OCI-LY7 (cell line): ENCODE measurements around the gene L3HYPDH. TPM values are rescaled to one million over a fixed set of nuclear protein-coding genes. Genes with fewer than 3 reads are reported as not detected.

Experiments
- BruUV-seq: library from RNA; stranded (reverse); fragments of 400-500 nt; replicated peaks from 2 replicates; lab custom pipeline; 2021; lab: Mats Ljungman, UMichigan
- CTCF ChIA-PET: fragments of 300-600 bp; sonication (Branson Sonifier 250); formaldehyde crosslinking; loops from one replicate; lab custom pipeline; 2022; ENCODE audit warnings: antibody characterized with exemption; ENCODE audit not compliant: unreplicated experiment; lab: Charles Lee
- POLR2A ChIA-PET: fragments of 300-600 bp; sonication (Branson Sonifier 250); formaldehyde crosslinking; loops from one replicate; lab custom pipeline; 2022; ENCODE audit warnings: antibody characterized with exemption; lab: Charles Lee
- DNase-seq: peaks from one replicate; pipeline ENCODE4 v3.0.0-alpha.2; 2015; ENCODE audit warnings: low spot score
- H2AFZ ChIP-seq: fragments of 200-600 bp; sonication (generic), shearing (Covaris generic); 2 replicates; pipeline ENCODE4 v1.6.1; 2014; ENCODE audit warnings: mild to moderate bottlenecking, antibody characterized with exemption, low read length, moderate library complexity
- H3K27ac ChIP-seq: fragments of 200-600 bp; sonication (generic); 2 replicates; pipeline ENCODE4 v1.5.1; 2014; ENCODE audit warnings: mixed run types, low read depth, mild to moderate bottlenecking, moderate library complexity, low read length, inconsistent platforms; ENCODE audit not compliant: poor library complexity, severe bottlenecking
- H3K36me3 ChIP-seq: fragments of 200-600 bp; sonication (generic); 2 replicates; pipeline ENCODE4 v1.6.1; 2014; ENCODE audit warnings: mild to moderate bottlenecking, antibody characterized with exemption, low read length, moderate library complexity, mixed read lengths; ENCODE audit not compliant: insufficient read depth
- H3K4me1 ChIP-seq: fragments of 200-600 bp; sonication (generic); 2 replicates; pipeline ENCODE4 v1.5.1; 2014; ENCODE audit warnings: mild to moderate bottlenecking, low read length; ENCODE audit not compliant: insufficient read depth, poor library complexity, severe bottlenecking
- H3K4me2 ChIP-seq: fragments of 200-600 bp; sonication (generic); 2 replicates; pipeline ENCODE4 v1.6.1; 2014; ENCODE audit warnings: mild to moderate bottlenecking, low read length
- H3K4me3 ChIP-seq: fragments of 200-600 bp; sonication (generic); 2 replicates; pipeline ENCODE4 v1.5.1; 2014; ENCODE audit warnings: mild to moderate bottlenecking, low read depth, low read length; ENCODE audit not compliant: poor library complexity, severe bottlenecking
- H3K79me2 ChIP-seq: fragments of 200-600 bp; sonication (generic); 2 replicates; pipeline ENCODE4 v1.6.1; 2016; ENCODE audit warnings: low read depth, mild to moderate bottlenecking, low read length, moderate library complexity, mixed read lengths; ENCODE audit not compliant: insufficient read depth
- H3K9me2 ChIP-seq: fragments of 200-600 bp; sonication (generic); 2 replicates; pipeline ENCODE4 v1.6.1; 2016; ENCODE audit warnings: mild to moderate bottlenecking, low read length, mixed read lengths; ENCODE audit not compliant: insufficient read depth
- H3K9me3 ChIP-seq: fragments of 200-600 bp; sonication (generic); 2 replicates; pipeline ENCODE4 v1.6.1; 2014; ENCODE audit warnings: mild to moderate bottlenecking, mixed run types, low read length, mixed read lengths
- H4K20me1 ChIP-seq: fragments of 200-600 bp; sonication (generic); 2 replicates; pipeline ENCODE4 v1.6.1; 2014; ENCODE audit warnings: mild to moderate bottlenecking, antibody characterized with exemption, low read length, moderate library complexity, mixed read lengths; ENCODE audit not compliant: insufficient read depth
- EZH2phosphoT487 ChIP-seq: fragments of 200-600 bp; sonication (generic); IDR thresholded peaks from 2 replicates; pipeline ENCODE4 v1.6.1; 2018; ENCODE audit warnings: low read depth, borderline replicate concordance, mild to moderate bottlenecking, mixed run types, antibody characterized with exemption, low read length, moderate library complexity, mixed read lengths
- intact Hi-C: fragments of 100-400 bp; cut with micrococcal nuclease; formaldehyde crosslinking; loops from one replicate; pipeline ENCODE4 v1.10.0; 2022; ENCODE audit not compliant: unreplicated experiment
- total RNA-seq, 2 experiments: library from RNA; depleted of rRNA in 1 of 2; stranded (reverse); fragments of >200 nt in 1 of 2; shearing (Covaris generic) in 1 of 2; gene quantifications; 2 replicates each; pipeline ENCODE4 v1.2.3, GENCODE V29; 2014 to 2022
- TF ChIP-seq, protein P1 (sequence below): fragments of 200-600 bp; sonication (generic); conservative IDR thresholded peaks from 2 replicates; pipeline ENCODE4 v1.5.1; 2014; ENCODE audit warnings: mild to moderate bottlenecking, antibody characterized with exemption, low read length, moderate library complexity, mixed read lengths

L3HYPDH gene
- total RNA-seq, 2 experiments from 2014 or later, result 36.6 to 43.2 TPM

DNA sequence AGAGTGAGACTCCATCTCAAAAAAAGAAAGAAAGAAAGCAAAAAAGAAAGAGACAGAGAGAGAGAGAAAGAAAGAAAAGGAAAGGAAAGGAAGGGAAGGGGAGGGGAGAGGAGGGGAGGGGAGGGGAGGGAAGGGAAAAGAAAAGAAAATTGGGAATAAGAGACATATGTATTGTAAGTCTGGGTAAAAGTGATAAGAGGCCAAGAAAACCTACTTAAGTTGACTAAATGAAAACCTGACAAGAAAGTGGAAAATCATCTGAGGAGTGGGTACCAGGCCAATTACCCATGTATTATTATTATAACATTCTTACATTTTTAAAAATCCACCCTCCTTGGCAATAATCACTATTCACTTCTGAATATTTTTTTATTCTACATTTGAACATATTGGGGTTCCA, 46.1 kb upstream of the L3HYPDH start:
- intact Hi-C loops, result no loop called here
- Histone ChIP-seq H3K36me3 (no peaks in the 10 kb centered on the region), H2AFZ (no peak overlapping the region), H4K20me1 (no peaks in the 10 kb centered on the region), H3K27ac (no peak overlapping the region), H3K79me2 (no peaks in the 10 kb centered on the region), H3K4me3 (no peak overlapping the region), H3K4me1 (no peaks in the 10 kb centered on the region), H3K9me3 (peaks cover 7% of the 10 kb centered on the region; the same call in 1 of the 2 replicates), H3K4me2 (no peak overlapping the region), H3K9me2 (no peaks in the 10 kb centered on the region)
- TF ChIP-seq EZH2phosphoT487, result no peak
- TF ChIP-seq, protein P1, sequence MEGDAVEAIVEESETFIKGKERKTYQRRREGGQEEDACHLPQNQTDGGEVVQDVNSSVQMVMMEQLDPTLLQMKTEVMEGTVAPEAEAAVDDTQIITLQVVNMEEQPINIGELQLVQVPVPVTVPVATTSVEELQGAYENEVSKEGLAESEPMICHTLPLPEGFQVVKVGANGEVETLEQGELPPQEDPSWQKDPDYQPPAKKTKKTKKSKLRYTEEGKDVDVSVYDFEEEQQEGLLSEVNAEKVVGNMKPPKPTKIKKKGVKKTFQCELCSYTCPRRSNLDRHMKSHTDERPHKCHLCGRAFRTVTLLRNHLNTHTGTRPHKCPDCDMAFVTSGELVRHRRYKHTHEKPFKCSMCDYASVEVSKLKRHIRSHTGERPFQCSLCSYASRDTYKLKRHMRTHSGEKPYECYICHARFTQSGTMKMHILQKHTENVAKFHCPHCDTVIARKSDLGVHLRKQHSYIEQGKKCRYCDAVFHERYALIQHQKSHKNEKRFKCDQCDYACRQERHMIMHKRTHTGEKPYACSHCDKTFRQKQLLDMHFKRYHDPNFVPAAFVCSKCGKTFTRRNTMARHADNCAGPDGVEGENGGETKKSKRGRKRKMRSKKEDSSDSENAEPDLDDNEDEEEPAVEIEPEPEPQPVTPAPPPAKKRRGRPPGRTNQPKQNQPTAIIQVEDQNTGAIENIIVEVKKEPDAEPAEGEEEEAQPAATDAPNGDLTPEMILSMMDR, result no peak
- no TSS peak for BruUV-seq
- CTCF ChIA-PET, result no interaction called here
- no peak for DNase-seq
- POLR2A ChIA-PET, result no interaction called here

DNA sequence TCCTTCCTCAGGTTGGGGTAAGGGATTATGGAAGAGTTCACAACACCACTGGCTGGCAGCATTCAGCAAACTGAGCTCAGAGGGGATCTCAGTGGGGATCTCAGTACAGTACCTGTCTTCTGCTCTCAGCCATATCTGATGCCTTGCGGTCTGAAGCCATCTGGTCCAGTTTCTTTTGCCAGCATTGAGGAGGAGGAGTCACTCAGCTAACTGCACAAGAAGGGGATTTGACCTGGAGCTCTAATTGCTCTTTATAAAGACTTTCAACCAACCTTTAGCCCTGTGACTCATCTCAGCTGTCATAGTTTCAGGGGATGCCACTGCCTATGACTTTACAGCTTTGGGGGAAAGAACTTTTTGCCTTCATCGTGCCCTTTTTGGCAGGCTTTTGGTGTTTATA, 45.0 kb upstream of the L3HYPDH start:
- no peaks in the 10 kb centered on the region for H3K79me2 ChIP-seq
- no peak for TF ChIP-seq EZH2phosphoT487
- TF ChIP-seq, protein P1, result no peak
- intact Hi-C loops, result no loop called here
- no peak overlapping the region for H3K4me2 ChIP-seq
- no peak for DNase-seq
- CTCF ChIA-PET, result no interaction called here
- H4K20me1 ChIP-seq, result no peaks in the 10 kb centered on the region
- no peak overlapping the region for H2AFZ ChIP-seq
- no peaks in the 10 kb centered on the region for H3K9me2 ChIP-seq
- BruUV-seq, result no TSS peak
- peaks cover 7% of the 10 kb centered on the region; the same call in 1 of the 2 replicates for H3K9me3 ChIP-seq
- POLR2A ChIA-PET, result interaction anchor here (0.7 kb wide), 1 partner anchor 96 kb away, joined by 4 read pairs; no protein-coding TSS in a partner anchor
- no peaks in the 10 kb centered on the region for H3K4me1 ChIP-seq
- H3K36me3 ChIP-seq, result no peaks in the 10 kb centered on the region
- H3K4me3 ChIP-seq, result no peak overlapping the region
- no peak overlapping the region for H3K27ac ChIP-seq

DNA sequence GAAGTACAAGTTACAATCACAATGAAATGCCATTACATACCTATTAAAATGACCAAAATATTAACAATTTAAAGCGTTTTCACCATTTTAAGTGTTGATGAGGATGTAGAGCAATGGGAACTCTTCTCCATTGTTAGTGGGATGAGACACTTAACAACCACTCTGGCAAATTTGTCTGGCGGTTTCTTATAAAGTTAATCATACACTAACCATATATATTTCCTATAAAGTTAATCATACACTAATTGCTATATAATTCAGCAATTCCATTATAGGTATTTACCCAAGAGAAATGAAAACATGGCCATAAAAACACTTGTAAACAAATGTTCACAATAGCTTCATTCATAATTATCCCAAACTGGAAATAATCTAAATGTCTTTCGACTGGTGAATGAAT, 36.0 kb upstream of the L3HYPDH start:
- Histone ChIP-seq H4K20me1 (no peaks in the 10 kb centered on the region), H3K27ac (no peak overlapping the region), H2AFZ (no peak overlapping the region), H3K9me3 (no peaks in the 10 kb centered on the region), H3K4me2 (no peak overlapping the region), H3K79me2 (no peaks in the 10 kb centered on the region), H3K4me3 (no peak overlapping the region), H3K4me1 (no peaks in the 10 kb centered on the region), H3K36me3 (no peaks in the 10 kb centered on the region), H3K9me2 (no peaks in the 10 kb centered on the region)
- no peak for DNase-seq
- BruUV-seq, result no TSS peak
- intact Hi-C loops, result no loop called here
- TF ChIP-seq, protein P1, result no peak
- TF ChIP-seq EZH2phosphoT487, result no peak
- CTCF ChIA-PET, result no interaction called here
- POLR2A ChIA-PET, result no interaction called here
